Osteocyte (in vitro differentiated cells): ENCODE measurements around the gene CFAP251. TPM values are rescaled to one million over a fixed set of nuclear protein-coding genes. Genes with fewer than 3 reads are reported as not detected.

Source experiments
- DNase-seq: peaks from one replicate; pipeline ENCODE4 v3.0.0; 2021; ENCODE audit warnings: mixed read lengths; ENCODE audit not compliant: unreplicated experiment; ENCODE audit errors: extremely low spot score
- H3K27ac Mint-ChIP-seq: one replicate; pipeline ENCODE4 v1.8.0; 2021; ENCODE audit warnings: mild to moderate bottlenecking, mixed read lengths; ENCODE audit not compliant: unreplicated experiment
- H3K27me3 Mint-ChIP-seq: one replicate; pipeline ENCODE4 v1.8.0; 2021; ENCODE audit warnings: mixed read lengths; ENCODE audit not compliant: unreplicated experiment
- H3K36me3 Mint-ChIP-seq: one replicate; pipeline ENCODE4 v1.8.0; 2021; ENCODE audit warnings: mixed read lengths; ENCODE audit not compliant: unreplicated experiment
- H3K4me1 Mint-ChIP-seq: one replicate; pipeline ENCODE4 v1.8.0; 2021; ENCODE audit warnings: mixed read lengths; ENCODE audit not compliant: unreplicated experiment
- H3K4me3 Mint-ChIP-seq: one replicate; pipeline ENCODE4 v1.8.0; 2021; ENCODE audit warnings: mild to moderate bottlenecking, moderate library complexity, mixed read lengths; ENCODE audit not compliant: unreplicated experiment
- H3K9me3 Mint-ChIP-seq: one replicate; pipeline ENCODE4 v1.8.0; 2021; ENCODE audit warnings: mixed read lengths; ENCODE audit not compliant: unreplicated experiment
- total RNA-seq: library from RNA; stranded (reverse); gene quantifications from 2 replicates; pipeline ENCODE4 v1.2.1, GENCODE V29; 2021
- TF ChIP-seq, protein P1 (sequence below): fragments of 200-600 bp; sonication (generic); IDR thresholded peaks from 2 replicates; pipeline ENCODE4 v1.5.0; 2021; ENCODE audit warnings: antibody characterized with exemption, mild to moderate bottlenecking, moderate library complexity

CFAP251 gene
- total RNA-seq, 1 donor from 2014 or later, result 2.6 TPM

DNA sequence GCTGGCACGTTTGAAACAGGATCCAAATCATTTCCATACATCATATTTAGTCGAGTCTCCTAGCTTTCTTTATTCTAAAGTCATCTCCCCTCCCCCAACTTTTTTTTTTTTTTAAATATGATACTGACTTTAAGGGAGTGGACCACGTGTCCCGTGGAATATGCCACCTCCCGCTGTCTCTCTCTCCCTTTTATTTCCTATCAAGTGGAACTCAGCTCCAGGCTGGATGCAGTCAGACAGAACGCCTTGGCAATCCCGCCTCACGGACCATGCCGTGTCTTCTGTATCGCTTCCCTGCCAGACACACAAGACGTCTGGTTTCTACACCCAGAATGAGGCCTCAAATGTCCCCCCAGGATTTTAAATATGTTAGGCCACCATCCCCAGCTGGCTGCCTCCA lies 124.5 kb downstream of the CFAP251 start:
- H3K27me3 Mint-ChIP-seq, result no peaks in the 10 kb centered on the region
- TF ChIP-seq, protein P1, sequence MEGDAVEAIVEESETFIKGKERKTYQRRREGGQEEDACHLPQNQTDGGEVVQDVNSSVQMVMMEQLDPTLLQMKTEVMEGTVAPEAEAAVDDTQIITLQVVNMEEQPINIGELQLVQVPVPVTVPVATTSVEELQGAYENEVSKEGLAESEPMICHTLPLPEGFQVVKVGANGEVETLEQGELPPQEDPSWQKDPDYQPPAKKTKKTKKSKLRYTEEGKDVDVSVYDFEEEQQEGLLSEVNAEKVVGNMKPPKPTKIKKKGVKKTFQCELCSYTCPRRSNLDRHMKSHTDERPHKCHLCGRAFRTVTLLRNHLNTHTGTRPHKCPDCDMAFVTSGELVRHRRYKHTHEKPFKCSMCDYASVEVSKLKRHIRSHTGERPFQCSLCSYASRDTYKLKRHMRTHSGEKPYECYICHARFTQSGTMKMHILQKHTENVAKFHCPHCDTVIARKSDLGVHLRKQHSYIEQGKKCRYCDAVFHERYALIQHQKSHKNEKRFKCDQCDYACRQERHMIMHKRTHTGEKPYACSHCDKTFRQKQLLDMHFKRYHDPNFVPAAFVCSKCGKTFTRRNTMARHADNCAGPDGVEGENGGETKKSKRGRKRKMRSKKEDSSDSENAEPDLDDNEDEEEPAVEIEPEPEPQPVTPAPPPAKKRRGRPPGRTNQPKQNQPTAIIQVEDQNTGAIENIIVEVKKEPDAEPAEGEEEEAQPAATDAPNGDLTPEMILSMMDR, result no peak
- H3K4me1 Mint-ChIP-seq, result no peaks in the 10 kb centered on the region
- H3K27ac Mint-ChIP-seq, result no peak overlapping the region
- DNase-seq, result no peak
- H3K4me3 Mint-ChIP-seq, result no peak overlapping the region
- no peaks in the 10 kb centered on the region for H3K9me3 Mint-ChIP-seq
- peaks cover 22% of the 10 kb centered on the region for H3K36me3 Mint-ChIP-seq

DNA sequence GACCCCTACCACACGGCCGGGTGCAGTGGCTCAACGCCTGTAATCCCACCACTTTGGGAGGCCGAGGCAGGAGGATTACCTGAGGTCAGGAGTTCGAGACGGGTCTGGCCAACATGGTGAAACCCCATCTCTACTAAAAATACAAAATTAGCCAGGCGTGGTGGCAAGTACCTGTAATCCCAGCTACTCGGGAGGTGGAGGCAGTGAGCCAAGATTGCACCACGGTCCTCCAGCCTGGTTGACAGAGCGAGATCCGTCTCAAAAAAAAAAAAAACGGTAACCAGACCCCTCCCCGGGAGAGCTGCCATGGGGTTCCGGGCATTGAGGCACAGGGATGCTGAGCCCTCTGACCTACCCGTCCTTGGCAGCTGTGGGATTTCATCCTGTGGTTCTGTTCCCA lies 125.1 kb downstream of the CFAP251 start:
- H3K4me1 Mint-ChIP-seq, result no peaks in the 10 kb centered on the region
- H3K9me3 Mint-ChIP-seq, result no peaks in the 10 kb centered on the region

DNA sequence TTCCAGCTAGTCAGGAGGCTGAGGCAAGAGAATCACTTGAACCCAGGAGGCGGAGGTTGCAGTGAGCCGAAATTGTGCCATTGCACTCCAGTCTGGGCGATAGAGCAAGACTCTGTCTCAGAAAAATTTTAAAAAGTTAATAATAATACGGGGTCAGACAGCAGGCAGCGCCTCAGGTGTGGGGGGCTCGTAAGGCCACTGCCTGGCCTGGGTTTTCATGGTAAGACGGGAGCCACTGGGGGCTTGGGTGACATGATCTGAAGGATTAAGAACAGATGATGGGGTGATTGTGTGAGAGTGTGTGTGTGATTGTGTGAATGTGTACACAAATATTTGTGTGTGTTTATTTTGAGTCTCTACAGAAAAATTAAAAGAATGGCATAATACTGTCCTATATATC lies 126.9 kb downstream of the CFAP251 start:
- TF ChIP-seq, protein P1, result no peak
- no peak for DNase-seq
- H3K9me3 Mint-ChIP-seq, result no peaks in the 10 kb centered on the region

More for the DNA sequence above, 125.1 kb downstream of the CFAP251 start:
- no peaks in the 10 kb centered on the region for H3K27me3 Mint-ChIP-seq
- no peak overlapping the region for H3K4me3 Mint-ChIP-seq
- H3K27ac Mint-ChIP-seq, result no peak overlapping the region
- peaks cover 22% of the 10 kb centered on the region for H3K36me3 Mint-ChIP-seq
- TF ChIP-seq, protein P1, result no peak
- no peak for DNase-seq

DNA sequence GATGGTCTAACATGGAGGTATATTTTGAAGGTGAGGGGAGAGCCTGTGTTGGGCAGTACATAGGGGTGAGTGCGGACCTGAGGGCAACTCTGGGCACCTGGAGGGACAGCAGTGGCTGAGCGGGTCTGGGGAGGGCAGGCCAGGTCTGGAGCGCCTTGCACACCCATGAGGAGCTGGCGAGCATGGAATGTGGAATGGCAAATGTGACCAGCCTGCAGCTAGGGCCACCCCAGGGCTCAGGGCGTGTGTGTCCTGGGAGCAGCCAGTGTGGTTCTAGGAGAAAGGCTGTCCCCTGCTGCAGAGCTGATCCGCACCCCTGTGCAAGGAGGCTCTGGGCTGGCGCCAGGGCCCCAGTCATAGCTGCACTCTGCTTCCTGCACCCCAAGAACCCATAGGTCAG lies 127.8 kb downstream of the CFAP251 start:
- Mint-ChIP-seq H3K27me3 (no peaks in the 10 kb centered on the region), H3K27ac (no peak overlapping the region), H3K4me1 (no peaks in the 10 kb centered on the region), H3K36me3 (peaks cover 20% of the 10 kb centered on the region), H3K4me3 (no peak overlapping the region), H3K9me3 (no peaks in the 10 kb centered on the region)
- TF ChIP-seq, protein P1, result no peak
- no peak for DNase-seq

More for the DNA sequence above, 126.9 kb downstream of the CFAP251 start:
- no peaks in the 10 kb centered on the region for H3K27me3 Mint-ChIP-seq
- no peaks in the 10 kb centered on the region for H3K4me1 Mint-ChIP-seq
- no peak overlapping the region for H3K4me3 Mint-ChIP-seq
- peaks cover 22% of the 10 kb centered on the region for H3K36me3 Mint-ChIP-seq
- no peak overlapping the region for H3K27ac Mint-ChIP-seq

DNA sequence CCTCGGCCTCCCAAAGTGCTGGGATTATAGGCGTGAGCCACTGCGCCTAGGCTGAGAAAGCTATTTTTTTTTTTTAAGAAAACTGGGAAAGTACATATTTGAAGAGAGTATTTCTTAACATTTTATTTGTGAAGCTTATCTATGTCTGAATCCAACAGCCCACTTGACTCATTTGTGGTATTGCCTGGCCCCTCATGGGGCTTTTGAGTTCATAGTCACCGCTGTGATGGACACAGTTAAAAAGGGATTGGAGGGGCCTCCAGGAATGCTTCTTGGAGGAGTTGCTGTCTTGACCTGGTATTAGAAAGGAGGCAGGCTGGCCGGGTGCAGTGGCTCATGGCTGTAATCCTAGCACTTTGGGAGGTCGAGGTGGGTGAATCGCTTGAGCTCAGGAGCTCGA lies 129.8 kb downstream of the CFAP251 start:
- Mint-ChIP-seq H3K9me3 (no peaks in the 10 kb centered on the region), H3K36me3 (peaks cover 11% of the 10 kb centered on the region), H3K4me1 (no peaks in the 10 kb centered on the region), H3K27me3 (no peaks in the 10 kb centered on the region), H3K27ac (no peak overlapping the region), H3K4me3 (no peak overlapping the region)
- no peak for DNase-seq
- TF ChIP-seq, protein P1, result no peak
